ENCODE measurements around the gene NFKBIE. TPM values are rescaled to one million over a fixed set of nuclear protein-coding genes. Genes with fewer than 3 reads are reported as not detected.

NFKBIE gene
- total and polyA plus RNA-seq, 2 of the 13 experiments (the other 11 are each of a cell fraction or from before 2014, with no cell fraction given), result 6.7 to 14.5 TPM

DNA sequence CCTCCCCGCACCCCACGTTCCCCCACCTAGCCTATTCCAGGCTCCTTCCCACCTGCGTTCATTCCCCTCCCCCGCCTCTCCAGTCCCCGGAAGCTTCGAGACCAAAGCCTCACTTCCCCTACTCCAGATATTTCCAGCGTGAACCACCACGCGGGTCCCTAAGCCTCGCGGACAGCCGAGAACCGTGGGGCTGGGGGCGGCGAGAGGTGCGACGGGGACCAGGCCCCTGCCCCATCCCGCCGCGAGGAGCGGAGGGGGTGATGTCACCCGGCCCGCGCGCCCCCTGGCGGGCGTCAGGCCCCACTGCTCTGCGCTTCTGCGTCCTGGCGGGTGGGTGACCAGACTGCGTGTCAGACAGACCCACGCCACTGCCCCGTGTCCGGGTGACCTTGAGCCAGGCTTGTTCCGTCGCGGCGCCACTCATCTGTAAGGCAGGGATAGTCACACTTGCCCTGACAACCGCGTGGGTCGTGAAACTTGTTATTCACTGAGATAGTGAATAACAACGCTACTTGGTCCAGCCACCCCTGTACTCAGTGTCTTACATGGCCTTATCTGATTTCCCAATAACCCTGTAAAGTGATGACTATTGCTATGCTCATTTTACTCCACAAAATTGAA lies 27.4 kb downstream of the NFKBIE start (continued):
- TF ChIP-seq POLR2G (IDR thresholded peaks at IDR 0.05; ENCODE audit: low read depth, low read length) (peak; percentile 80), ZNF225 (CRISPR knock-in tag; IDR thresholded peaks at IDR 0.05) (peak; percentile 95; the same call in 1 of the 2 replicates), TBX3 (IDR thresholded peaks at IDR 0.05; ENCODE audit: borderline replicate concordance) (peak; percentile 56; the same call in 1 of the 2 replicates), MAFK (conservative IDR thresholded peaks at IDR 0.05 in 1 of 2, IDR thresholded peaks at IDR 0.05 in 1 of 2; ENCODE audit: low read length in 2 of 2) (no peak), ZNF331 (CRISPR knock-in tag; IDR thresholded peaks at IDR 0.05) (peak; percentile 26; the same call in 1 of the 2 replicates), ZBTB20 (CRISPR knock-in tag; IDR thresholded peaks at IDR 0.05; ENCODE audit: borderline replicate concordance, low read depth) (no peak), SPEN (CRISPR knock-in tag; IDR thresholded peaks at IDR 0.05; ENCODE audit: low read depth) (peak; percentile 58; the same call in 1 of the 2 replicates), XBP1 (CRISPR knock-in tag; IDR thresholded peaks at IDR 0.05) (no peak), MAFG (CRISPR knock-in tag; IDR thresholded peaks at IDR 0.05) (no peak), ZNF761 (CRISPR knock-in tag; conservative IDR thresholded peaks at IDR 0.05) (no peak), DPF2 (CRISPR knock-in tag; IDR thresholded peaks at IDR 0.05; ENCODE audit: borderline replicate concordance, low read depth) (no peak), ZNF343 (CRISPR knock-in tag; IDR thresholded peaks at IDR 0.05) (no peak), ZNF569 (CRISPR knock-in tag; IDR thresholded peaks at IDR 0.05; ENCODE audit: borderline replicate concordance) (no peak), GABPB1 (CRISPR knock-in tag; IDR thresholded peaks at IDR 0.05) (peak; percentile 84; the same call in 1 of the 2 replicates), GLI4 (CRISPR knock-in tag; IDR thresholded peaks at IDR 0.05; ENCODE audit: borderline replicate concordance) (no peak), ZNF75D (CRISPR knock-in tag; IDR thresholded peaks at IDR 0.05; ENCODE audit: borderline replicate concordance) (no peak), RARA (CRISPR knock-in tag; IDR thresholded peaks at IDR 0.05) (no peak; the same call in 1 of the 2 replicates), ZNF746 (CRISPR knock-in tag; IDR thresholded peaks at IDR 0.05) (no peak; the same call in 1 of the 2 replicates), SMYD3 (CRISPR knock-in tag; IDR thresholded peaks at IDR 0.05) (0 out of 2 replicates have a peak, but pooled peaks have one; percentile 16), PLRG1 (conservative IDR thresholded peaks at IDR 0.05) (no peak), ZNF550 (CRISPR knock-in tag; IDR thresholded peaks at IDR 0.05; ENCODE audit: borderline replicate concordance) (peak; percentile 95; the same call in 1 of the 2 replicates), ZNF143 (CRISPR knock-in tag; IDR thresholded peaks at IDR 0.05) (no peak; the same call in 1 of the 2 replicates), ZNF337 (CRISPR knock-in tag; IDR thresholded peaks at IDR 0.05; ENCODE audit: borderline replicate concordance, low read depth) (no peak)
- TF ChIP-seq, protein P1, sequence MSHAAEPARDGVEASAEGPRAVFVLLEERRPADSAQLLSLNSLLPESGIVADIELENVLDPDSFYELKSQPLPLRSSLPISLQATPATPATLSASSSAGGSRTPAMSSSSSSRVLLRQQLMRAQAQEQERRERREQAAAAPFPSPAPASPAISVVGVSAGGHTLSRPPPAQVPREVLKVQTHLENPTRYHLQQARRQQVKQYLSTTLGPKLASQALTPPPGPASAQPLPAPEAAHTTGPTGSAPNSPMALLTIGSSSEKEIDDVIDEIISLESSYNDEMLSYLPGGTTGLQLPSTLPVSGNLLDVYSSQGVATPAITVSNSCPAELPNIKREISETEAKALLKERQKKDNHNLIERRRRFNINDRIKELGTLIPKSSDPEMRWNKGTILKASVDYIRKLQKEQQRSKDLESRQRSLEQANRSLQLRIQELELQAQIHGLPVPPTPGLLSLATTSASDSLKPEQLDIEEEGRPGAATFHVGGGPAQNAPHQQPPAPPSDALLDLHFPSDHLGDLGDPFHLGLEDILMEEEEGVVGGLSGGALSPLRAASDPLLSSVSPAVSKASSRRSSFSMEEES (CRISPR knock-in tag; IDR thresholded peaks at IDR 0.05), result 0 out of 2 replicates have a peak, but pooled peaks have one; percentile 15
- TF ChIP-seq, protein P2, sequence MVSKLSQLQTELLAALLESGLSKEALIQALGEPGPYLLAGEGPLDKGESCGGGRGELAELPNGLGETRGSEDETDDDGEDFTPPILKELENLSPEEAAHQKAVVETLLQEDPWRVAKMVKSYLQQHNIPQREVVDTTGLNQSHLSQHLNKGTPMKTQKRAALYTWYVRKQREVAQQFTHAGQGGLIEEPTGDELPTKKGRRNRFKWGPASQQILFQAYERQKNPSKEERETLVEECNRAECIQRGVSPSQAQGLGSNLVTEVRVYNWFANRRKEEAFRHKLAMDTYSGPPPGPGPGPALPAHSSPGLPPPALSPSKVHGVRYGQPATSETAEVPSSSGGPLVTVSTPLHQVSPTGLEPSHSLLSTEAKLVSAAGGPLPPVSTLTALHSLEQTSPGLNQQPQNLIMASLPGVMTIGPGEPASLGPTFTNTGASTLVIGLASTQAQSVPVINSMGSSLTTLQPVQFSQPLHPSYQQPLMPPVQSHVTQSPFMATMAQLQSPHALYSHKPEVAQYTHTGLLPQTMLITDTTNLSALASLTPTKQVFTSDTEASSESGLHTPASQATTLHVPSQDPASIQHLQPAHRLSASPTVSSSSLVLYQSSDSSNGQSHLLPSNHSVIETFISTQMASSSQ (IDR thresholded peaks at IDR 0.05; ENCODE audit: low read depth), result no peak
- TF ChIP-seq, protein P2 (CRISPR knock-in tag; IDR thresholded peaks at IDR 0.05; ENCODE audit: borderline replicate concordance), result 0 out of 2 replicates have a peak, but pooled peaks have one; percentile 6

Measured in HepG2 (cell line).